ENCODE measurements around the gene HMGN3. TPM values are rescaled to one million over a fixed set of nuclear protein-coding genes. Genes with fewer than 3 reads are reported as not detected.
"Not testable (repeated sequence)": the region's sequence is repeated elsewhere in the genome, so short reads cannot be mapped to it uniquely, and the experiment has no call there.

The HMGN3 gene
- total RNA-seq: 10 to 100 TPM; 46.6 to 49.6 TPM

- DNase-seq (ENCODE audit: low spot score) (peak; percentile 96), ATAC-seq (peak; percentile 97 to 98)
- Mint-ChIP-seq H3K36me3 (no peaks in the 10 kb centered on the region), H3K4me3 (peak within 1 kb of the TSS; percentile 98), H3K4me1 (ENCODE audit: low read depth in 2 of 2) (peaks cover 0 to 14% of the 10 kb centered on the region in 2 donors), H3K9me3 (no peaks in the 10 kb centered on the region), H3K27me3 (no peaks in the 10 kb centered on the region), H3K27ac (peak within 1 kb of the TSS; percentile 81 to 94)
These were observed at the start of gene HMGN3 for GRCh38 chr6:79234150-79235022. HMGN3 (minus strand) TSS chr6:79234682.

DNA sequence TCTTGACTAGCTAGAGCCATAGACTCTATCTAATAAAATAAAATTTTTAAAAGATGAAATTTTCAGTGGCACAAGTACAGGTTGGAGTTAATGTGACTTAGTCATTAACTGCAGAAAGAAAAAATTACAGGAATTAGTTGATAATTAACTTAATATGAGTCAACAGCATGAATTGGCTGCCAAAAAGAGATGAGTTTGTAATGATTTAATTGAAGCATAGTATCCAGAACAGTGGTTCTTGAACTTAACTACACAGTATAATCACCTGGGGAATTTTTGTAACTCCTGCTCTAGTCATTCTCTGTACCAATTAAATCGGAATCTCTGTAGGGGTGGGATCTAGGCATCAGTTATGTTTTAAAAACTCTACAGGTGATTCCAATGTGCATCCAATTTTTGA, 46.3 kb upstream of the HMGN3 start:
- no peak for ATAC-seq
- Mint-ChIP-seq H3K27ac (no peak overlapping the region), H3K4me1 (ENCODE audit: low read depth in 2 of 2) (no peaks in the 10 kb centered on the region), H3K27me3 (peaks cover 0 to 13% of the 10 kb centered on the region in 2 donors), H3K9me3 (peaks cover 20% of the 10 kb centered on the region), H3K4me3 (no peak overlapping the region), H3K36me3 (peaks cover 6% of the 10 kb centered on the region)
- DNase-seq (ENCODE audit: low spot score): no peak

DNA sequence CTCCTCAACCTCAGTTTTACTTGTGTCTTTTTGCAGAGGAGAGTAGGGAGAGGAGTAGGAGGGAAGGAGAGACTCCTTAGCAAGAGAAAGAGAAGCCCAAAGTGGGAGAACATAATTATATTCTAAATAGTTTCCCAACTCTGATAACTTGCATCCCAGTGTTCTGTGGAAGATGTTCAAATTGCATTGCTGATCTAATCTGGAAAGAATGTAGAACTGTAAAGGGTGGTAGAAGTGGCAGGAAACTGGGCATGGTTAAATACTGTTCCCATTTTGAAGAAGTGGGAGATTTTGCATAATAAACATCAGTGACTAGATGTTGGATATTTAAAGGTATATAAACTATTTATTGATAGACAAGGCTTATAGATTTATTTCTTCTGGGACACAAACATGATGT, 42.6 kb upstream of the HMGN3 start:
- Mint-ChIP-seq H3K27ac (no peak overlapping the region), H3K4me3 (no peak overlapping the region), H3K4me1 (ENCODE audit: low read depth in 2 of 2) (no peaks in the 10 kb centered on the region), H3K9me3 (peaks cover 15% of the 10 kb centered on the region), H3K27me3 (peaks cover 0 to 13% of the 10 kb centered on the region in 2 donors), H3K36me3 (peaks cover 6% of the 10 kb centered on the region)
- ATAC-seq: no peak
- no peak for DNase-seq (ENCODE audit: low spot score)

GRCh38 chr6:79269877-79270276, 35.4 kb upstream of the HMGN3 start:
- H3K27me3 Mint-ChIP-seq: peaks cover 10 to 43% of the 10 kb centered on the region in 2 donors
- H3K4me3 Mint-ChIP-seq: no peak overlapping the region
- H3K4me1 Mint-ChIP-seq (ENCODE audit: low read depth in 2 of 2): no peaks in the 10 kb centered on the region
- peaks cover 4% of the 10 kb centered on the region for H3K36me3 Mint-ChIP-seq
- H3K9me3 Mint-ChIP-seq: peaks cover 10% of the 10 kb centered on the region
- DNase-seq (ENCODE audit: low spot score): no peak
- no peak overlapping the region for H3K27ac Mint-ChIP-seq
- ATAC-seq: no peak

- H3K27ac Mint-ChIP-seq: no peak overlapping the region
- H3K4me3 Mint-ChIP-seq: no peak overlapping the region
- ATAC-seq (no peak), DNase-seq (ENCODE audit: low spot score) (no peak)
- H3K36me3 Mint-ChIP-seq: peaks cover 8% of the 10 kb centered on the region
- no peaks in the 10 kb centered on the region for H3K4me1 Mint-ChIP-seq (ENCODE audit: low read depth in 2 of 2)
- peaks cover 12% of the 10 kb centered on the region for H3K9me3 Mint-ChIP-seq
- H3K27me3 Mint-ChIP-seq: peaks cover 10 to 57% of the 10 kb centered on the region in 2 donors
These were observed 32.6 kb upstream of the HMGN3 start for GRCh38 chr6:79267128-79267527.

DNA sequence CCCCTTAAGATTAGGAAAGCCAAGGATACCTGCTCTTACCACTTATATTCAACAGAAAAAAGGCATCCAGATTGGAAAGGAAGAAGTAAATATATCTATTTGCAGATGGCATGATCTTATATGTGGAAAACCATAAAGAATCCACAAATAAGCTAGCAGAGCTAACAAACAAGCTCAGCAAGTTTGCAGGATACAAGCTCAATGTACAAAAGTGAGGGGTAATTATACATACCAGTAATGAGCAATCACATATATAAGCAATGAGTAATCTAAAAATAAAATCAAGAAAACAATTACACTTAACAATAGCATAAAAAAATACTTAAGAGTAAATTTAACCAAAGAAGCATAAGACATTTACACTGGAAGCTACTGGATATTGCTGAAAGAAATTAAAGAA, 31.6 kb upstream of the HMGN3 start:
- H3K27ac Mint-ChIP-seq: no peak overlapping the region
- peaks cover 10 to 50% of the 10 kb centered on the region in 2 donors for H3K27me3 Mint-ChIP-seq
- no peak for DNase-seq (ENCODE audit: low spot score)
- H3K9me3 Mint-ChIP-seq: peaks cover 13% of the 10 kb centered on the region
- no peak for ATAC-seq
- no peak overlapping the region for H3K4me3 Mint-ChIP-seq
- peaks cover 8% of the 10 kb centered on the region for H3K36me3 Mint-ChIP-seq
- no peaks in the 10 kb centered on the region for H3K4me1 Mint-ChIP-seq (ENCODE audit: low read depth in 2 of 2)

DNA sequence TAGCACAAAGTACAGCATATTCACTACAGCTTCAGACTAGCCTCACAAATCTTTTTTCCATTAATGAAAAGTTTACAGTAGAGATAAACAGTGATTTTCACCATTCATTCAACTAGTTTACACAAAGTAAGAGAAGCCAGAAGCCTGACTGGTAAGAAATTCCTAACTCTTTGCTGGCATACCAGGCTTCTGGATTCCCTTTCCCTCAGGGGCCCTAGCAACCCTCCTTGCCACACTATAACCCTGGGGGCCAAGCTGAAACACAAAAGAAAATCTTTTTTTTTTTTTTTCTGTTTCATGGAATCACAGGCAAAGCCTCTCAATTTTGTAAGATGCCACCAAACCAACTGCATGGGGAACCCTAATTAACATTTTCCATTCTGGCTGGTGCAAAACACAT, 28.9 kb upstream of the HMGN3 start:
- ATAC-seq: no peak
- no peak overlapping the region for H3K4me3 Mint-ChIP-seq
- H3K27ac Mint-ChIP-seq: no peak overlapping the region
- peaks cover 8 to 34% of the 10 kb centered on the region in 2 donors for H3K27me3 Mint-ChIP-seq
- no peak for DNase-seq (ENCODE audit: low spot score)
- no peaks in the 10 kb centered on the region for H3K4me1 Mint-ChIP-seq (ENCODE audit: low read depth in 2 of 2)
- H3K9me3 Mint-ChIP-seq: peaks cover 22% of the 10 kb centered on the region
- H3K36me3 Mint-ChIP-seq: peaks cover 19% of the 10 kb centered on the region

DNA sequence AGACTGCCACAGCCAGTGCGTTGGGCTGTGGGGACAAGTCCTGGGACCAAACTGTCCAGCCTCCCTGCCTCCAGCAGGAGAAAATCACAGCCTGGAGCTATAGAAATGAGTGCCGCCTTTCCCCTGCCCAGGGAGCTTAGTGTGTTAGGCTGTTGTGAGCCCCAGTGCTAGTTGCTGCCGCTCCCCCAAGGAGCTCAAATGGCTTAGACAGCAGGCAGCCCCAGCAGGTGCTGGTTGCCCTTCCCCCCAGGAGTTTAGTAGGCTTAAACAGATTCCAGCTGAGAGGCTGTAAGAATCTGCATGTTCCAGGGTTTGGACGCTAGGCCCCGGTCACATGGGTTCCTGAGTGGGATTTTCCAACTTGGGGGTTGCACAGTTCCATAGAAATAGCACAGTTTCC, 27.2 kb upstream of the HMGN3 start:
- H3K27ac Mint-ChIP-seq: no peak overlapping the region
- peaks cover 8 to 28% of the 10 kb centered on the region in 2 donors for H3K27me3 Mint-ChIP-seq

DNA sequence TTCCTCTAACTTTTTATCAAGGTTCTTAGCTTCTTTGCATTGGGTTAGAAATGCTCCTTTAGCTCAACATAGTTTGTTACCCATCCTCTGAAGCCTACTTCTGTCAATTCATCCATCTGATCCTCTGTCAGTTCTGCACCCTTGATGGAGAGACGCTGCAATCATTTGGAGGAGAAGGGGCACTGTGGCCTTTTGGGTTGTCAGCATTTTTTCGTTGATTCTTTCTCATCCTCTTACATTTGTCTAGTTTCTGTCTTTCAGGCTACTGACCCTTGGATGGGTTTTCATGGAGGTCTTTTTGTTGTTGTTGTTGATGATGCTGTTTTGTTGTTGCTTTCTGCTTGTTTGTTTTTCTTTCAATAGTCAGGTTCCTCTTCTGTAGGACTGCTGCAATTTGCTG, 26.3 kb upstream of the HMGN3 start:
- Mint-ChIP-seq H3K9me3 (peaks cover 25% of the 10 kb centered on the region), H3K27me3 (peaks cover 11 to 28% of the 10 kb centered on the region in 2 donors), H3K27ac (no peak overlapping the region), H3K4me1 (ENCODE audit: low read depth in 2 of 2) (no peaks in the 10 kb centered on the region), H3K36me3 (peaks cover 19% of the 10 kb centered on the region), H3K4me3 (no peak overlapping the region)
- ATAC-seq (no peak), DNase-seq (ENCODE audit: low spot score) (no peak)

More for the DNA sequence above, 27.2 kb upstream of the HMGN3 start:
- ATAC-seq: no peak
- Mint-ChIP-seq H3K4me3 (no peak overlapping the region), H3K9me3 (peaks cover 22% of the 10 kb centered on the region), H3K4me1 (ENCODE audit: low read depth in 2 of 2) (no peaks in the 10 kb centered on the region), H3K36me3 (peaks cover 19% of the 10 kb centered on the region)
- DNase-seq (ENCODE audit: low spot score): no peak

DNA sequence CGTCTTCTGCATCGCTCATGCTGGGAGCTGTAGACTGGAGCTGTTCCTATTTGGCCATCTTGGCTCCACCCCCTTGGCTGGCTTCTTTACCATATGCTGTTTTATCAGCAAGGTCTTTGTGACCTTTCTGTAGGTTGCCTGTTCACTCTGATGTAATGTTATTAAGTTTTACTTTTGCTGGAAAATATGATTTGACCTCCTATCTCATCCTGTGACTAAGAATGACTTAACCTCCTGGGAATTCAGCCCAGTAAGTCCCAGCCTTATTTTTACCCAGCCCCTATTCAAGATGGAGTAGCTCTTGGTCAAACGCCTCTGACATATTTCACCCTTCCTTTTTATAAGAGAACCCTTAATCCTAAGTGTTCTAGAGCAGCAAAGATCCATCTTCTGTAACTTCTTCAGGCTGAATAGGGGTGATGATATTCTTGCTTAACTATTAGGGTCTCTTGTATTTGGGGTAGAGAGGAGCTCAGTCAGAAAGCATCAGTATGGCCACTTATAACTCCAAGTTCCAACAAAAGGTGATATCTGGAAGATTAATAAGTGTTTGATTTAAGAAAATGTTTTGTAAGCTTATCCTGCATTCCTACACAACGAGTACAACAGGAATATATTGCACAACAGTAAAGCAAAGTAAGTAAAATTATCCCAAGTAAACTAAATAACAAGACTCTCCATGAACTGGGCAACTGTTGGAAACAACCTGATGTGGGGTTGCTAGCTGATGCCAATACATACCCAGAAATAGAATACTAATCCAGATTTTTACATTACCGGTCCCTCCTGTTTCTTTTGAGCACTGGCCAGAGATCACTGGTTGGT, 23.1 kb upstream of the HMGN3 start:
- DNase-seq (ENCODE audit: low spot score): no peak
- H3K4me1 Mint-ChIP-seq (ENCODE audit: low read depth in 2 of 2): no peaks in the 10 kb centered on the region
- peaks cover 20% of the 10 kb centered on the region for H3K9me3 Mint-ChIP-seq
- H3K4me3 Mint-ChIP-seq: no peak overlapping the region
- ATAC-seq: no peak
- peaks cover 12% of the 10 kb centered on the region for H3K36me3 Mint-ChIP-seq
- H3K27me3 Mint-ChIP-seq: peaks cover 6 to 11% of the 10 kb centered on the region in 2 donors
- H3K27ac Mint-ChIP-seq: no peak overlapping the region

DNA sequence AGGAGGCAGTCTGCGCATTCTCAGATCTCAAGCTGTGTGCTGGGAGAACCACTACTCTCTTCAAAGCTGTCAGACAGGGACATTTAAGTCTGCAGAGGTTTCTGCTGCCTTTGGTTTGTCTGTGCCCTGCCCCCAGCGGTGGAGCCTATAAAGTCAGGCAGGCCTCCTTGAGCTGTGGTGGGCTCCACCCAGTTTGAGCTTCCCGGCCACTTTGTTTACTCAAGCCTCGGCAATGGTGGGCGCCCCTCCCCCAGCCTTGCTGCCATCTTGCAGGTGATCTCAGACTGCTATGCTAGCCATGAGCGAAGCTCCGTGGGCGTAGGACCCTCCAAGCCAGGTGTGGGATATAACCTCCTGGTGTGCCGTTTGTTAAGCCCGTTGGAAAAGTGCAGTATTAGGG, 22.3 kb upstream of the HMGN3 start:
- DNase-seq (ENCODE audit: low spot score); H3K27ac Mint-ChIP-seq; ATAC-seq; H3K4me3 Mint-ChIP-seq; H3K4me1 Mint-ChIP-seq (ENCODE audit: low read depth in 2 of 2): not testable (repeated sequence)
- peaks cover 20% of the 10 kb centered on the region for H3K9me3 Mint-ChIP-seq
- H3K27me3 Mint-ChIP-seq: peaks cover 6 to 11% of the 10 kb centered on the region in 2 donors
- H3K36me3 Mint-ChIP-seq: peaks cover 12% of the 10 kb centered on the region

DNA sequence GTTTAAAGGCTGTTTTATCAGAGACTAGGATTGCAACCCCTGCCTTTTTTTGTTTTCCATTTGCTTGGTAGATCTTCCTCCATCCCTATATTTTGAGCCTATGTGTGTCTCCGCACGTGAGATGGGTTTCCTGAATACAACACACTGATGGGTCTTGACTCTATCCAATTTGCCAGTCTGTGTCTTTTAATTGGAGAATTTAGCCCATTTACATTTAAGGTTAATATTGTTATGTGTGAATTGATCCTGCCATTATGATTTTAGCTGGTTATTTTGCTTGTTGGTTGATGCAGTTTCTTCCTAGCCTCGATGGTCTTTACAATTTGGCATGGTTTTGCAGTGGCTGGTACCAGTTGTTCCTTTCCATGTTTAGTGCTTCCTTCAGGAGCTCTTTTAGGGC, 20.6 kb upstream of the HMGN3 start:
- H3K27ac Mint-ChIP-seq: not testable (repeated sequence)
- H3K36me3 Mint-ChIP-seq: peaks cover 12% of the 10 kb centered on the region

DNA sequence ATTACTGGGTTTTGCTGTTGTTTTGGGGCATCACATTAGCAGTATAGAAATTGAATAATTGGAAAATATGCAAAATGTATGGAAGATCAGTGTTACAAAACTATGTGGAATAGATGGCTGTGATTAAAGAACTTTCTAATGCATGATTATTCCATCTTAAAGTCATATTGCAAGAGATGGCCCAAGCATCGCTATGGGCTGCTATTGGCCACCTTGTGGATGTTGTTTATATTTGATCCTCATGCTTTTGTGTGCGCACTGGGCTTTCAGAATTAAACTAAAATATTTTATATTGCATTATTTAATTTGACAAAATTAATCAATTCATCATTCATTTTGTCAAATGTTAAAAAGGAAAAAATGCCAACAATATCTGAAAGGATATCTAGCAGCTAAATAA, 16.1 kb upstream of the HMGN3 start:
- ATAC-seq (no peak), DNase-seq (ENCODE audit: low spot score) (no peak)
- no peak overlapping the region for H3K27ac Mint-ChIP-seq
- H3K36me3 Mint-ChIP-seq: no peaks in the 10 kb centered on the region
- no peaks in the 10 kb centered on the region for H3K27me3 Mint-ChIP-seq
- no peaks in the 10 kb centered on the region for H3K4me1 Mint-ChIP-seq (ENCODE audit: low read depth in 2 of 2)
- H3K4me3 Mint-ChIP-seq: no peak overlapping the region
- H3K9me3 Mint-ChIP-seq: no peaks in the 10 kb centered on the region

More for the DNA sequence above, 20.6 kb upstream of the HMGN3 start:
- H3K4me3 Mint-ChIP-seq; H3K4me1 Mint-ChIP-seq (ENCODE audit: low read depth in 2 of 2); DNase-seq (ENCODE audit: low spot score); ATAC-seq; H3K9me3 Mint-ChIP-seq; H3K27me3 Mint-ChIP-seq: not testable (repeated sequence)

DNA sequence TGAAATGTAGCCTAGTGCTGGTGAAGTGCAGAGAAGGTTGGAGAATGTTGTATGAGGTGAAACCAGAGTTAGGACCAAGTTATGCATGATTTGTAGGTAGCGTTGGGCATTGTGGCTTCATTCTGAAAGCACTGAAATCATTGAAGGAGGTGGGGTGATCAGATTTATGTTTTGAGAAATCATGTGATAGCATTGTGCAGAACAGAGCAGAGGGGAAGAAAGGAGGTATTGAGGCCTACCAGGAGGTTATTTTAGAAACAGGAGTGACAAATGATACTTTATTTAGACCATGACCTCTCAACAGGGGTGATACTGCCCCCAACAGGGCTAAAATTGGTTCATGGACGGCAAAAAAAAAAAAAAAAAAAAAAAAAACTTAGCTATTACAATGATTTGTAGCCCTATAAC, 15.6 kb upstream of the HMGN3 start:
- ATAC-seq: no peak
- Mint-ChIP-seq H3K4me1 (ENCODE audit: low read depth in 2 of 2) (no peaks in the 10 kb centered on the region), H3K36me3 (no peaks in the 10 kb centered on the region), H3K9me3 (no peaks in the 10 kb centered on the region), H3K4me3 (no peak overlapping the region), H3K27ac (no peak overlapping the region), H3K27me3 (no peaks in the 10 kb centered on the region)
- DNase-seq (ENCODE audit: low spot score): no peak

All from natural killer cell treated with Interleukin-12 subunit alpha and Interleukin-12 subunit beta and Interleukin-15 and Interleukin-18, amount 100 ng/mL, for 72 hours (primary cell).